ENCODE measurements around the gene C1GALT1. TPM values are rescaled to one million over a fixed set of nuclear protein-coding genes. Genes with fewer than 3 reads are reported as not detected.

C1GALT1 gene
- total and polyA plus RNA-seq, 2 donors (not counting 3 experiments of a cell fraction or from before 2014, with no cell fraction given) = 18.3 to 31.1 TPM

DNA sequence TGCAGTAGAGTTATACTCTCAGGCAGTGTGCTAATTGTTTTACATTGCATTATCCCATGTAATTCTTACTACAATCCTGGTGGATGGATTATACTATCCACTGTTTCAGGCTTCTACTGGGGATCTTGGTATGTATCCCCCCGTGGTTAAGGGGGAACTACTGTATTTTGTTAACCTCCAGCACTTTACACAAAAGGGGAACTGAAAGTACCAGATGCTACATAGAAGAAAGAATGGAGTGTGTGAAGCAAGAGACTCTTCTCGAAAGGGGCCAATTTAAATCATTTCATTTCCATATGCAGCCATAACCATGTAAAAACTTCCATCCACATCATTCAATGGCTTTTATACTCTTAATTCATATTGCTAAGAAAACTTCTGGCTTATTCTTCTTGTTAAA is 69.4 kb downstream of the C1GALT1 start:
- TF ChIP-seq EZH2 (IDR thresholded peaks at IDR 0.05; ENCODE audit: borderline replicate concordance, low read depth, low read length, severe bottlenecking) (no peak), FOS (IDR thresholded peaks at IDR 0.05; ENCODE audit: borderline replicate concordance, insufficient read depth, low read length) (no peak), GATA2 (IDR thresholded peaks at IDR 0.05; ENCODE audit: insufficient read depth, insufficient read length, low read depth, low read length) (no peak), POLR2A (IDR thresholded peaks at IDR 0.05; ENCODE audit: low read depth, low read length) (no peak), MYC (IDR thresholded peaks at IDR 0.05; ENCODE audit: low read depth, low read length) (no peak), POLR2AphosphoS5 (IDR thresholded peaks at IDR 0.05; ENCODE audit: insufficient read depth, low read depth, low read length) (no peak)
- TF ChIP-seq, protein P1, sequence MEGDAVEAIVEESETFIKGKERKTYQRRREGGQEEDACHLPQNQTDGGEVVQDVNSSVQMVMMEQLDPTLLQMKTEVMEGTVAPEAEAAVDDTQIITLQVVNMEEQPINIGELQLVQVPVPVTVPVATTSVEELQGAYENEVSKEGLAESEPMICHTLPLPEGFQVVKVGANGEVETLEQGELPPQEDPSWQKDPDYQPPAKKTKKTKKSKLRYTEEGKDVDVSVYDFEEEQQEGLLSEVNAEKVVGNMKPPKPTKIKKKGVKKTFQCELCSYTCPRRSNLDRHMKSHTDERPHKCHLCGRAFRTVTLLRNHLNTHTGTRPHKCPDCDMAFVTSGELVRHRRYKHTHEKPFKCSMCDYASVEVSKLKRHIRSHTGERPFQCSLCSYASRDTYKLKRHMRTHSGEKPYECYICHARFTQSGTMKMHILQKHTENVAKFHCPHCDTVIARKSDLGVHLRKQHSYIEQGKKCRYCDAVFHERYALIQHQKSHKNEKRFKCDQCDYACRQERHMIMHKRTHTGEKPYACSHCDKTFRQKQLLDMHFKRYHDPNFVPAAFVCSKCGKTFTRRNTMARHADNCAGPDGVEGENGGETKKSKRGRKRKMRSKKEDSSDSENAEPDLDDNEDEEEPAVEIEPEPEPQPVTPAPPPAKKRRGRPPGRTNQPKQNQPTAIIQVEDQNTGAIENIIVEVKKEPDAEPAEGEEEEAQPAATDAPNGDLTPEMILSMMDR (IDR thresholded peaks at IDR 0.05; ENCODE audit: extremely low read depth in 1 of 2, insufficient read depth in 1 of 2, low read depth in 1 of 2, low read length in 2 of 2) = no peak

More for the DNA sequence above, 69.4 kb downstream of the C1GALT1 start:
- no peaks in the 10 kb centered on the region for H3K4me1 ChIP-seq (ENCODE audit: control insufficient read depth, extremely low read depth, insufficient read depth, low read length)
- no peaks in the 10 kb centered on the region for H4K20me1 ChIP-seq (replicated peaks; ENCODE audit: control insufficient read depth, extremely low read depth, insufficient read depth, low read length)
- FAIRE-seq (no peak), DNase-seq (ENCODE audit: low read depth, low spot score) (no peak)
- POLR2A ChIA-PET = no interaction called here
- CTCF ChIA-PET = no interaction called here
- no peak overlapping the region for H3K9ac ChIP-seq (replicated peaks; ENCODE audit: extremely low read depth, insufficient read depth, low read length)
- no peak overlapping the region for H3K4me2 ChIP-seq (ENCODE audit: insufficient read depth, low read length)
- no peak overlapping the region for H3K27ac ChIP-seq (ENCODE audit: insufficient read depth, low read depth, low read length)
- intact Hi-C loops (cut with micrococcal nuclease) = no loop called here
- H3K9me1 ChIP-seq (replicated peaks; ENCODE audit: control insufficient read depth, extremely low read depth, insufficient read depth, low read length) = no peaks in the 10 kb centered on the region
- no peaks in the 10 kb centered on the region for H3K79me2 ChIP-seq (ENCODE audit: control insufficient read depth, insufficient read depth, low read length)
- no peak overlapping the region for H3K4me3 ChIP-seq (replicated peaks in 1 of 3; ENCODE audit: insufficient read depth in 1 of 3, low read depth in 1 of 3, low read length in 3 of 3)
- no TSS peak for BruUV-seq (replicated peaks)
- no peaks in the 10 kb centered on the region for H3K36me3 ChIP-seq (ENCODE audit: control insufficient read depth in 2 of 2, extremely low read depth in 1 of 2, insufficient read depth in 2 of 2, low read length in 2 of 2)
- H3K9me3 ChIP-seq (replicated peaks; ENCODE audit: control insufficient read depth, insufficient read depth, low read length) = no peaks in the 10 kb centered on the region
- no peak overlapping the region for H2AFZ ChIP-seq (ENCODE audit: low read depth, low read length)
- no peaks in the 10 kb centered on the region for H3K27me3 ChIP-seq (ENCODE audit: control insufficient read depth in 2 of 2, insufficient read depth in 2 of 2, low read length in 2 of 2)
- dilution Hi-C loops (cut with MboI; ENCODE audit: extremely low pct_ligation_motif_present, low sequenced_read_pairs) = no loop called here

Measured in endothelial cell of umbilical vein (primary cell).